ENCODE data around the gene SUDS3. TPM values are rescaled to one million over a fixed set of nuclear protein-coding genes. Genes with fewer than 3 reads are reported as not detected.

SUDS3 gene
- total RNA-seq, 1 donor from 2014 or later, result 28.8 TPM

GRCh38 chr12:118358008-118358359, 18.4 kb upstream of the SUDS3 start:
- DNase-seq, result no peak
- no peaks in the 10 kb centered on the region for H3K27me3 ChIP-seq
- peak overlapping the region; percentile 38 for H3K4me3 ChIP-seq
- H3K27ac ChIP-seq, result peak overlapping the region; percentile 38
- H3K36me3 ChIP-seq, result no peaks in the 10 kb centered on the region
- peaks cover 20% of the 10 kb centered on the region for H3K4me1 ChIP-seq
- TF ChIP-seq, protein P1, sequence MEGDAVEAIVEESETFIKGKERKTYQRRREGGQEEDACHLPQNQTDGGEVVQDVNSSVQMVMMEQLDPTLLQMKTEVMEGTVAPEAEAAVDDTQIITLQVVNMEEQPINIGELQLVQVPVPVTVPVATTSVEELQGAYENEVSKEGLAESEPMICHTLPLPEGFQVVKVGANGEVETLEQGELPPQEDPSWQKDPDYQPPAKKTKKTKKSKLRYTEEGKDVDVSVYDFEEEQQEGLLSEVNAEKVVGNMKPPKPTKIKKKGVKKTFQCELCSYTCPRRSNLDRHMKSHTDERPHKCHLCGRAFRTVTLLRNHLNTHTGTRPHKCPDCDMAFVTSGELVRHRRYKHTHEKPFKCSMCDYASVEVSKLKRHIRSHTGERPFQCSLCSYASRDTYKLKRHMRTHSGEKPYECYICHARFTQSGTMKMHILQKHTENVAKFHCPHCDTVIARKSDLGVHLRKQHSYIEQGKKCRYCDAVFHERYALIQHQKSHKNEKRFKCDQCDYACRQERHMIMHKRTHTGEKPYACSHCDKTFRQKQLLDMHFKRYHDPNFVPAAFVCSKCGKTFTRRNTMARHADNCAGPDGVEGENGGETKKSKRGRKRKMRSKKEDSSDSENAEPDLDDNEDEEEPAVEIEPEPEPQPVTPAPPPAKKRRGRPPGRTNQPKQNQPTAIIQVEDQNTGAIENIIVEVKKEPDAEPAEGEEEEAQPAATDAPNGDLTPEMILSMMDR (IDR thresholded peaks at IDR 0.05), result no peak
- intact Hi-C loops (cut with DNase I), result no loop called here
- no peaks in the 10 kb centered on the region for H3K9me3 ChIP-seq
- no peak for ATAC-seq

GRCh38 chr12:118358612-118359540, 17.5 kb upstream of the SUDS3 start:
- peak overlapping the region; percentile 38 for H3K27ac ChIP-seq
- no peaks in the 10 kb centered on the region for H3K27me3 ChIP-seq
- intact Hi-C loops (cut with DNase I), result no loop called here
- TF ChIP-seq, protein P1 (IDR thresholded peaks at IDR 0.05), result no peak
- peak; percentile 74 for ATAC-seq
- peak overlapping the region; percentile 38 for H3K4me3 ChIP-seq
- no peaks in the 10 kb centered on the region for H3K36me3 ChIP-seq
- DNase-seq, result no peak
- peaks cover 20% of the 10 kb centered on the region for H3K4me1 ChIP-seq
- no peaks in the 10 kb centered on the region for H3K9me3 ChIP-seq

DNA sequence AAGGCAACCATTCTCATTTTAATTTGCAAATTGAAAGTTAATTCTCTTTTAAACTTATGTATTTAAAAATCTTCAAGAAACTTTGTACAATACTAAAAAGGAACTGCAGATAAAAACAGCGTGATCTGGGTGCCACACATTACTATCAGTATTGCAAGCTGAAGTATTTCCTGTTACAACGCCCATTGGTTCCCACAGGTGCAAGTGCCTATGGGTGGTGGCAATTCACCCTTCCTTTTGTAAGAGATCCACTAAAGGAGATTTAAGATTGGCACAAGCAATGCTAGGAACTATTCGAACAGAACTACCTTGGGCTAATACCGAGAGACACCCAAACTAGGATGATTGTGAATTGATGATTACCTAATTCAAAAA, 16.8 kb upstream of the SUDS3 start:
- intact Hi-C loops (cut with DNase I), result no loop called here
- Histone ChIP-seq H3K4me1 (peaks cover 20% of the 10 kb centered on the region), H3K27ac (peak overlapping the region; percentile 38), H3K9me3 (no peaks in the 10 kb centered on the region), H3K36me3 (no peaks in the 10 kb centered on the region), H3K27me3 (no peaks in the 10 kb centered on the region), H3K4me3 (peak overlapping the region; percentile 38)
- TF ChIP-seq, protein P1 (IDR thresholded peaks at IDR 0.05), result no peak
- peak; percentile 76 for ATAC-seq
- DNase-seq, result no peak

DNA sequence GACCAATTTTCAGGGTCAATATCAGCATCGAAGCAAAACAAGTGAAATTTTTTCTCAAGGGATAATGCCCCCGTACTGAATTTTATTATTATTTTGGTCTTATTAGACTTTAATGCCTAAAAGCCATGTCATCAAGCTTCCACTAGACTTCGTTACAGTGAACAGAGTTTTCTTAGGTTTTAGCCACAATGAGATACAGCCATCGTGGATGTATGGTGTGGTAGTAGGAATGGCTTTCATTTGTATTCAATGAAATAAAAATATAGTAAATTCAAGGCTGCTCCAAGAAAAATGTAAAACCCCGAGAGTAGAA, 15.3 kb upstream of the SUDS3 start:
- Histone ChIP-seq H3K27ac (no peak overlapping the region), H3K4me3 (no peak overlapping the region), H3K36me3 (no peaks in the 10 kb centered on the region), H3K4me1 (peaks cover 14% of the 10 kb centered on the region), H3K27me3 (no peaks in the 10 kb centered on the region), H3K9me3 (no peaks in the 10 kb centered on the region)
- ATAC-seq (no peak), DNase-seq (no peak)
- intact Hi-C loops (cut with DNase I), result no loop called here
- TF ChIP-seq, protein P1 (IDR thresholded peaks at IDR 0.05), result no peak

DNA sequence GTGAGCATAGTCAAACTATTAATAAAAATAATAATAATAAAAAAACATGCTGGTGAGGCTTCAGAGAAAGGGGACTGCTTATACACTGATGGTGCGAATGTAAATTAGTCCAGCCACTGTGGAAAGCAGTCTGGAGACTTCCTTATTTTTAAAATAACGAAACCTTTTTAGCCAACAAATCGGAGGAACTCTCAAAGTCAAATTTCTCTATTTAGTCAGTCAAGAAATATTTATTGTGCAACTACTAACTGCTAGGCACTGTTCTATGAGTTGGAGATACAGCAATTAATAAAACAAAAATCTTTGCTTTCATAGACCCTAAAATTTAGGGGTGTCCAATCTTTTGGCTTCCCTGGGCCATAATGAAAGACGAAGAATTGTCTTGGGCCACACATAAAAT, 14.5 kb upstream of the SUDS3 start:
- H3K36me3 ChIP-seq, result no peaks in the 10 kb centered on the region
- H3K4me1 ChIP-seq, result peaks cover 8% of the 10 kb centered on the region
- no peaks in the 10 kb centered on the region for H3K27me3 ChIP-seq
- no peak for DNase-seq
- intact Hi-C loops (cut with DNase I), result no loop called here
- no peak for ATAC-seq
- TF ChIP-seq, protein P1 (IDR thresholded peaks at IDR 0.05), result no peak
- no peak overlapping the region for H3K4me3 ChIP-seq
- no peak overlapping the region for H3K27ac ChIP-seq
- no peaks in the 10 kb centered on the region for H3K9me3 ChIP-seq

Measured in upper lobe of right lung (tissue), 1 donor.